Testis (tissue), 3 donors: ENCODE measurements around the gene PIK3R2. TPM values are rescaled to one million over a fixed set of nuclear protein-coding genes. Genes with fewer than 3 reads are reported as not detected.

Experiments used
- DNase-seq: peaks from one replicate; pipeline ENCODE4 v3.0.0-alpha.2; 2019
- H3K27ac ChIP-seq, 2 donors: fragments of 200-600 bp; sonication (generic); one replicate each; pipeline ENCODE4 v1.5.1; 2019
- H3K27me3 ChIP-seq: fragments of 200-600 bp; sonication (generic); one replicate; pipeline ENCODE4 v1.5.1; 2019
- H3K36me3 ChIP-seq: fragments of 200-600 bp; sonication (generic); one replicate; pipeline ENCODE4 v1.5.1; 2017; ENCODE audit warnings: low read depth; ENCODE audit errors: missing control alignments
- H3K4me1 ChIP-seq: fragments of 200-600 bp; sonication (generic); one replicate; pipeline ENCODE4 v1.5.1; 2019
- H3K4me3 ChIP-seq, 2 donors: fragments of 200-600 bp; sonication (generic); one replicate each; pipeline ENCODE4 v1.5.1; 2017 to 2019
- H3K9me3 ChIP-seq: fragments of 200-600 bp; sonication (generic); one replicate; pipeline ENCODE4 v1.5.1; 2017
- CTCF ChIP-seq, 3 experiments: fragments of 450-650 bp in 2 of 3; fragments of 200-600 bp in 1 of 3; sonication (generic) in 1 of 3; IDR thresholded peaks; one replicate each; pipeline ENCODE4 v1.5.1; 2016 to 2019; ENCODE audit warnings: antibody characterized with exemption in 3 of 3, mild to moderate bottlenecking in 2 of 3, moderate library complexity in 1 of 3
- POLR2A ChIP-seq: fragments of 450-650 bp; IDR thresholded peaks from one replicate; pipeline ENCODE4 v1.6.1; 2017; ENCODE audit warnings: antibody characterized with exemption, mild to moderate bottlenecking, moderate library complexity
- WGBS, 2 donors: methylation state at CpG; one replicate each; pipeline ENCODE4 v1.1.5; 2018; 5-methylcytosine and 5-hydroxymethylcytosine counted together
- intact Hi-C: fragments of 100-400 bp; cut with DNase I; formaldehyde crosslinking; loops from one replicate; pipeline ENCODE4 v1.15.1; 2023; ENCODE audit warnings: low total_unique reads
- polyA plus RNA-seq: library from polyadenylated mRNA; stranded (reverse); fragments of 350-450 nt; fragmentation: Illumina TruSeq; extraction: RNeasy Lipid Tissue Mini Kit (QIAGEN cat#74804); gene quantifications from one replicate; pipeline ENCODE4 v1.2.3, GENCODE V29; 2014; ENCODE audit warnings: low read depth, low replicate concordance; ENCODE audit not compliant: insufficient read depth
- total RNA-seq, 2 donors: library from RNA; depleted of rRNA; stranded (reverse); fragments of >200 nt; gene quantifications; one replicate each; pipeline ENCODE4 v1.2.3, GENCODE V29; 2016

Gene PIK3R2
- total and polyA plus RNA-seq, 3 donors from 2014 or later, result 21.0 to 94.3 (median 87.6) TPM

- TF ChIP-seq CTCF (IDR thresholded peaks at IDR 0.05) (no peak), POLR2A (no peak)
- H3K27me3 ChIP-seq, result no peaks in the 10 kb centered on the region
- H3K4me1 ChIP-seq, result no peaks in the 10 kb centered on the region
- DNase-seq, result no peak
- intact Hi-C loops, result no loop called here
- no peaks in the 10 kb centered on the region for H3K36me3 ChIP-seq
- no peak overlapping the region for H3K4me3 ChIP-seq
- no peak overlapping the region for H3K27ac ChIP-seq
- 82 to 97% methylated on average over 7 to 19 of the region's 19 CpGs for WGBS, 2 donors
- H3K9me3 ChIP-seq, result no peaks in the 10 kb centered on the region
Measured at GRCh38 chr19:18145391-18145999, 7.5 kb upstream of the PIK3R2 start.

GRCh38 chr19:18147396-18147795 lies 5.6 kb upstream of the PIK3R2 start:
- Histone ChIP-seq H3K27me3 (no peaks in the 10 kb centered on the region), H3K27ac (no peak overlapping the region), H3K9me3 (no peaks in the 10 kb centered on the region), H3K36me3 (no peaks in the 10 kb centered on the region), H3K4me1 (peaks cover 4% of the 10 kb centered on the region), H3K4me3 (no peak overlapping the region)
- 95% methylated on average over 13 of the region's 13 CpGs for WGBS, 2 donors
- intact Hi-C loops, result no loop called here
- no peak for DNase-seq
- TF ChIP-seq POLR2A, result no peak
- no peak for TF ChIP-seq CTCF (IDR thresholded peaks at IDR 0.05)

GRCh38 chr19:18149596-18149975 lies 3.4 kb upstream of the PIK3R2 start:
- no peak overlapping the region for H3K27ac ChIP-seq
- H3K36me3 ChIP-seq, result no peaks in the 10 kb centered on the region
- intact Hi-C loops, result no loop called here

GRCh38 chr19:18150776-18151624 lies 2.0 kb upstream of the PIK3R2 start:
- intact Hi-C loops, result no loop called here
- WGBS, 2 donors, result 82 to 84% methylated on average over 10 to 18 of the region's 18 CpGs
- no peak for DNase-seq
- H3K4me3 ChIP-seq, result no peak overlapping the region
- H3K36me3 ChIP-seq, result no peaks in the 10 kb centered on the region
- no peaks in the 10 kb centered on the region for H3K9me3 ChIP-seq
- TF ChIP-seq CTCF (IDR thresholded peaks at IDR 0.05) (no peak), POLR2A (no peak)
- H3K27ac ChIP-seq, result no peak overlapping the region
- H3K27me3 ChIP-seq, result no peaks in the 10 kb centered on the region
- H3K4me1 ChIP-seq, result peaks cover 15% of the 10 kb centered on the region

More at GRCh38 chr19:18149596-18149975, 3.4 kb upstream of the PIK3R2 start:
- peaks cover 11% of the 10 kb centered on the region for H3K4me1 ChIP-seq
- no peaks in the 10 kb centered on the region for H3K9me3 ChIP-seq
- DNase-seq, result no peak
- no peak for TF ChIP-seq POLR2A
- TF ChIP-seq CTCF (IDR thresholded peaks at IDR 0.05), result no peak
- no peaks in the 10 kb centered on the region for H3K27me3 ChIP-seq
- no peak overlapping the region for H3K4me3 ChIP-seq
- 84 to 91% methylated on average over 7 to 16 of the region's 16 CpGs for WGBS, 2 donors
